Suprapubic skin (tissue), 3 donors: ENCODE data around the gene ELOF1.

Source experiments
- CTCF ChIP-seq, 2 donors: fragments of 200-600 bp in 1 of 2; fragments of 450-650 bp in 1 of 2; sonication (generic) in 1 of 2; IDR thresholded peaks; one replicate each; pipeline ENCODE4 v1.5.1; 2016 to 2019; ENCODE audit warnings: antibody characterized with exemption in 2 of 2, mild to moderate bottlenecking in 1 of 2, moderate library complexity in 1 of 2
- EP300 ChIP-seq: sonication (generic); formaldehyde crosslinking; IDR thresholded peaks from one replicate; pipeline ENCODE4 v1.6.1; 2017; ENCODE audit warnings: antibody characterized with exemption

GRCh38 chr19:11534538-11534937 lies 24.5 kb downstream of the ELOF1 start:
- TF ChIP-seq CTCF (IDR thresholded peaks at IDR 0.05) (no peak), EP300 (no peak)
